LNCaP clone FGC (cell line): ENCODE results near the gene SLC39A5.
"Not testable (repeated sequence)": the region's sequence is repeated elsewhere in the genome, so short reads cannot be mapped to it uniquely, and the experiment has no call there.

Experiments
- DNase-seq: peaks from one replicate; pipeline ENCODE4 v3.0.0-alpha.2; 2011; ENCODE audit warnings: low read depth
- H3K4me3 ChIP-seq: 2 replicates; pipeline ENCODE4 v1.5.1; 2011; ENCODE audit warnings: mild to moderate bottlenecking, low read depth, low read length, control low read depth
- CTCF ChIP-seq: IDR thresholded peaks from 2 replicates; pipeline ENCODE4 v1.5.1; 2012; ENCODE audit warnings: mild to moderate bottlenecking; ENCODE audit not compliant: control insufficient read depth, insufficient read depth; ENCODE audit errors: extremely low read depth

SLC39A5 gene

GRCh38 chr12:56190695-56191155 is 39.1 kb upstream of the SLC39A5 start:
- peak overlapping the region; percentile 74; the same call in 1 of the 2 replicates for H3K4me3 ChIP-seq
- DNase-seq: no peak

DNA sequence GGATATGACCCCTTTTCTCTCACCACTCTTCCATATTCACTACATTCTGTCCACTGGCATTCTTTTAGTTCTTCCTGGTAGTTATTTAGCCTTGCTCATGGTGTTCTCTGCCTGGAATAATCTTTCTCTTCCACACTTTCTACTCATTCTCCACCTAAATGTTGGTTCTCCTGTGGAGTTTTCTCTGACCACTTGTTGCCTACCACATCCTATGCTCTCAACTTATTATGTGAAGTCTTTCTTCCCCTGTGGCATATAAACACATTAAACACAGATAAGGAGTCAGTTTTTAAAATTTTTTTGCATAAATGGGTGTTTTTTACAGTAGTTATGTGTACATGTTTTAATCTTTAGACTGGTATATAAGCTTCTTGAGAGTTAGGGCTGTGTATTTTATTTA is 37.3 kb upstream of the SLC39A5 start:
- no peak for DNase-seq
- H3K4me3 ChIP-seq: no peak overlapping the region
- no peak for TF ChIP-seq CTCF

More at GRCh38 chr12:56190695-56191155, 39.1 kb upstream of the SLC39A5 start:
- TF ChIP-seq CTCF: no peak

- DNase-seq: peak; percentile 71
- no peak overlapping the region for H3K4me3 ChIP-seq
- peak; percentile 84 for TF ChIP-seq CTCF
Measured at GRCh38 chr12:56193025-56193578, 36.7 kb upstream of the SLC39A5 start.

DNA sequence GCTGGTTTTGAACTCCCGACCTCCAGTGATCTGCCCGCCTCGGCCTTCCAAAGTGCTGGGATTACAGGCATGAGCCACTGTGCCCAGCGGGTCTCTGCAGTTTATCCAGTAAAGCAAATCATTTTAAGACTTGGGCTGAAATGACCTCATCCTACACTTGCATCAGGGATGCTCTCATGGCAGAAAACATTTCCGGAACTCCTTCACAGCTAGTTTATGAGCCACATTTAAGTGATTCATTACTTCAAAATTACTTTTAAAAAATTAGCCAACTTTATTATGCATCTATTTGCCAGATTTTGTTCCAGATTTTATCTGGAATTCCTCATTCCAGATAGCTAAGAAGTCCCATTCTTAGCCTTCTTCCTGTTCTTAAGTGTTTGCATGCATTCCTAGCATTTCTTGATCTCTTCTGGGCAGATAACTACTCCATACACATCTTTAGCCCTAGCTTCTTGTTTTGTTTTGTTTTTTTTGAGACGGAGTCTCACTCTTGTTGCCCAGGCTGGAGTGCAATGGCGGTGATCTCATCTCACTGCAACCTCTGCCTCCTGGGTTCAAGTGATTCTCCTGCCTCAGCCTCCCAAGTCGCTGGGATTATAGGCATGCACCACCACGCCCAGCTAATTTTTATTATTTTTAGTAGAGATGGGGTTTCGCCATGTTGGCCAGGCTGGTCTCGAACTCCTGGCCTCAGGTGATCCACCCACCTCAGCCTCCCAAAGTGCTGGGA is 32.9 kb upstream of the SLC39A5 start:
- DNase-seq, H3K4me3 ChIP-seq: not testable (repeated sequence)

DNA sequence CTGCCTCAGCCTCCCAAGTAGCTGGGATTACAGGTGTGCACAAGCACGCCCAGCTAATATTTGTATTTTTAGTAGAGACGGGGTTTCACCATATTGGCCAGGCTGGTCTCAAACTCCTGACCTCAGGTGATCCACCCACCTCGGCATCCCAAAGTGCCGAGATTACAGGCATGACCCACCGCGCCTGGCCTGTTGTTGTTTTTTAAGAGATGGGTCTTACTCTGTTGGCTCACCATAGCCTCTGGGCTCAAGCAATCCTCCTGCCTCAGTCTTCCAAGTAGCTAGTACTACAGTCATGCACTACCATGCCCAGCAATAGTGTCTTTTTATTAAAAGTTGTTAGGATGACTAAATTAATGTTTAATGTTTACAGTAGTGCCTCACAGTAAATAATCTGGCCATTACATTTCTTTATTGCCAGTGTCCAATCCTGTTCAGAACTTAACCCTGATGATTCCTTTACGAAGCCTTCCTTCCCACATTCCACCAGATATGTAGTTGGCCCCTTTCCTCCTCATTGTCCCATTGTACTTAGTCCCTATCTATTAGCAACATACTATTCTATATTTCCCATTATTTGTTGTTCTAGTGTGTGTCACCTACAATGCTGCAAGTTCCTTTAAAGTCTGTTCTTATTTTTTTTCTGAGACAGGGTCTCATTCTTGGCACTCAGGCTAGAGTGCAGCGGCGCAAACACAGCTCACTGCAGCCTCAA is 31.8 kb upstream of the SLC39A5 start:
- DNase-seq: no peak
- H3K4me3 ChIP-seq: no peak overlapping the region
- no peak for TF ChIP-seq CTCF

DNA sequence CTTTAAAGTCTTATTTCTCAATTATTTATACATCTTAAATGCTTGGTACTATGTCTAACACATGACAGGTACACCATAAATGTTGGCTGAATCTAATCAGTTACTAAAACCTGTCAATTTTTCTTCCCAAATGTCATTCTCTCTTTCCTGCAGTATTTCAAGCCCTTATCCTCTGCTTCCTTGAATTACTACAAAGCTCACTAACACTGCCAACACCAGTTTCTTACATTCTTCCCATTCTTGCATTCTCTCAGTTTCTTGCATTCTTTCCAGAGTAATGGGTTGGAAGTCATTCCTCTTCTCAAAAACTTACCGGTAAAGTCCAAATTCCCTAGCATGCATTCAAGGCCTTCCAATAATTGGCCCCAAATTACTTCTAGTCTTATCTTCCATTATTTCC is 31.0 kb upstream of the SLC39A5 start:
- H3K4me3 ChIP-seq: no peak overlapping the region
- TF ChIP-seq CTCF: no peak
- DNase-seq: no peak

DNA sequence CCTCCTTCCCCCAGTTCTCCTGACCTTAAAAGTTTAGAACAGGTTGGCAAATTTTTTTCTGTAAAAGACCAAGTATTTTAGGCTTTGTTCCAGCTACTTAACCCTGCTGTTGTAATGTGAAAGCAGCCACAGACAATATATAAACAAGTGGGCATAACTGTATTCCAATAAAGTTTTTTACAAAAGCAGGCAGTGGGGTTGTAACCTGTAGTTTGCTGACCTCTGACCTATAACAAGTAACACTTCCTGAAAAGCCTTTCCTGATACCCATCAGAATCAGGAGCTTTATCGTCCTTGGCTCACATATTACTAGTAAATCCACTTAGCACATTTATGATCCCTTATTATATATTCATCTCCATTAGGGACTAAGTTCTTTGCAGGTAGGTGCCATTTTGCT is 27.5 kb upstream of the SLC39A5 start:
- peak; percentile 63 for DNase-seq
- no peak for TF ChIP-seq CTCF
- H3K4me3 ChIP-seq: no peak overlapping the region
